H9 (cell line): ENCODE results near the gene CHMP4A. TPM values are rescaled to one million over a fixed set of nuclear protein-coding genes. Genes with fewer than 3 reads are reported as not detected.
A peak's percentile ranks its signal among the peaks of the same experiment; 100 is the strongest.

Source experiments
- DNase-seq: peaks from one replicate; pipeline ENCODE4 v3.0.0-alpha.2; 2017
- H2AFZ ChIP-seq: one replicate; pipeline ENCODE4 v1.6.1; 2013; ENCODE audit warnings: mild to moderate bottlenecking, low read length, control low read depth, moderate library complexity
- H2AK5ac ChIP-seq: 2 replicates; pipeline ENCODE4 v1.6.1; 2013; ENCODE audit warnings: low read length, control low read depth, mixed read lengths; ENCODE audit not compliant: insufficient read length
- H2BK120ac ChIP-seq: one replicate; pipeline ENCODE4 v1.6.1; 2013; ENCODE audit warnings: low read depth, mild to moderate bottlenecking, low read length, control low read depth, inconsistent platforms; ENCODE audit not compliant: poor library complexity, severe bottlenecking
- H2BK12ac ChIP-seq: 2 replicates; pipeline ENCODE4 v1.6.1; 2013; ENCODE audit warnings: low read length, control low read depth, mixed read lengths, low read depth; ENCODE audit not compliant: insufficient read length
- H2BK15ac ChIP-seq: 2 replicates; pipeline ENCODE4 v1.6.1; 2013; ENCODE audit warnings: low read depth, low read length, control low read depth
- H2BK20ac ChIP-seq: one replicate; pipeline ENCODE4 v1.6.1; 2013; ENCODE audit warnings: low read depth, mild to moderate bottlenecking, low read length, control low read depth, inconsistent platforms; ENCODE audit not compliant: poor library complexity, severe bottlenecking
- H2BK5ac ChIP-seq: 2 replicates; pipeline ENCODE4 v1.6.1; 2013; ENCODE audit warnings: low read length, control low read depth, mixed read lengths; ENCODE audit not compliant: insufficient read length
- H3K14ac ChIP-seq: 2 replicates; pipeline ENCODE4 v1.6.1; 2013; ENCODE audit warnings: low read length, control low read depth; ENCODE audit not compliant: insufficient read depth
- H3K18ac ChIP-seq: 2 replicates; pipeline ENCODE4 v1.6.1; 2013; ENCODE audit warnings: low read depth, mild to moderate bottlenecking, mixed read lengths, low read length, control low read depth; ENCODE audit not compliant: insufficient read length
- H3K23ac ChIP-seq: 2 replicates; pipeline ENCODE4 v1.6.1; 2013; ENCODE audit warnings: low read length, control low read depth, mixed read lengths, low read depth; ENCODE audit not compliant: insufficient read length
- H3K23me2 ChIP-seq: 2 replicates; pipeline ENCODE4 v1.6.1; 2013; ENCODE audit warnings: low read depth, mild to moderate bottlenecking, mixed read lengths, low read length, control low read depth; ENCODE audit not compliant: insufficient read length, poor library complexity, severe bottlenecking
- H3K27ac ChIP-seq: 2 replicates; pipeline ENCODE4 v1.5.1; 2013; ENCODE audit warnings: low read length, control low read depth, mixed read lengths, low read depth; ENCODE audit not compliant: insufficient read length
- H3K27me3 ChIP-seq: 2 replicates; pipeline ENCODE4 v1.6.1; 2013; ENCODE audit warnings: low read length, control low read depth, inconsistent platforms; ENCODE audit not compliant: insufficient read depth
- H3K4ac ChIP-seq: 2 replicates; pipeline ENCODE4 v1.6.1; 2013; ENCODE audit warnings: low read depth, mild to moderate bottlenecking, control low read depth, inconsistent platforms, low read length, moderate library complexity
- H3K4me1 ChIP-seq: 2 replicates; pipeline ENCODE4 v1.6.1; 2013; ENCODE audit warnings: low read length, control low read depth, inconsistent platforms; ENCODE audit not compliant: insufficient read depth
- H3K4me2 ChIP-seq: 2 replicates; pipeline ENCODE4 v1.6.1; 2013; ENCODE audit warnings: low read length, control low read depth, mixed read lengths; ENCODE audit not compliant: insufficient read length, insufficient read depth
- H3K56ac ChIP-seq: 2 replicates; pipeline ENCODE4 v1.6.1; 2013; ENCODE audit warnings: low read depth, mild to moderate bottlenecking, mixed read lengths, low read length, control low read depth; ENCODE audit not compliant: insufficient read length
- H3K79me1 ChIP-seq: 2 replicates; pipeline ENCODE4 v1.6.1; 2013; ENCODE audit warnings: low read depth, mild to moderate bottlenecking, moderate library complexity, low read length, control low read depth, inconsistent platforms; ENCODE audit not compliant: insufficient read depth, poor library complexity, severe bottlenecking
- H3K79me2 ChIP-seq: 2 replicates; pipeline ENCODE4 v1.6.1; 2013; ENCODE audit warnings: low read length, control low read depth, inconsistent platforms; ENCODE audit not compliant: insufficient read depth
- H3K9ac ChIP-seq: 2 replicates; pipeline ENCODE4 v1.6.1; 2013; ENCODE audit warnings: low read length, control low read depth, mixed read lengths; ENCODE audit not compliant: insufficient read length; ENCODE audit errors: extremely low read depth
- H3K9me3 ChIP-seq: one replicate; pipeline ENCODE4 v1.6.1; 2013; ENCODE audit warnings: low read depth, low read length, inconsistent platforms; ENCODE audit not compliant: control insufficient read depth
- H3T11ph ChIP-seq: one replicate; pipeline ENCODE4 v1.6.1; 2013; ENCODE audit warnings: mild to moderate bottlenecking, low read length, control low read depth, inconsistent platforms
- H4K20me1 ChIP-seq: one replicate; pipeline ENCODE4 v1.6.1; 2013; ENCODE audit not compliant: control insufficient read depth, insufficient read length, insufficient read depth
- H4K5ac ChIP-seq: 2 replicates; pipeline ENCODE4 v1.6.1; 2013; ENCODE audit warnings: low read depth, mild to moderate bottlenecking, mixed read lengths, low read length, control low read depth; ENCODE audit not compliant: insufficient read length
- H4K8ac ChIP-seq: replicated peaks from 2 replicates; pipeline ENCODE4 v1.6.1; 2013; ENCODE audit warnings: low read length, control low read depth, mixed read lengths, low read depth; ENCODE audit not compliant: insufficient read length
- H4K91ac ChIP-seq: 2 replicates; pipeline ENCODE4 v1.6.1; 2013; ENCODE audit warnings: low read depth, mild to moderate bottlenecking, moderate library complexity, mixed read lengths, low read length, control low read depth; ENCODE audit not compliant: insufficient read length
- H3K27ac Mint-ChIP-seq, 3 experiments: 2 replicates in 2 of 3; 3 replicates in 1 of 3; pipeline ENCODE4 v1.8.0; 2020 to 2021; ENCODE audit warnings: mixed read lengths in 3 of 3, mild to moderate bottlenecking in 1 of 3, moderate library complexity in 1 of 3
- H3K27me3 Mint-ChIP-seq: 2 replicates; pipeline ENCODE4 v1.8.0; 2021; ENCODE audit warnings: low read depth, mild to moderate bottlenecking, moderate library complexity, mixed read lengths
- H3K36me3 Mint-ChIP-seq, 3 experiments: 2 replicates in 2 of 3; 3 replicates in 1 of 3; pipeline ENCODE4 v1.8.0; 2020 to 2021; ENCODE audit warnings: low read depth in 3 of 3, mixed read lengths in 3 of 3; ENCODE audit not compliant: insufficient read depth in 1 of 3
- H3K4me1 Mint-ChIP-seq, 2 experiments: 2 replicates each; pipeline ENCODE4 v1.8.0; 2020; ENCODE audit warnings: mixed read lengths in 2 of 2
- H3K4me3 Mint-ChIP-seq, 2 experiments: 2 replicates in 1 of 2; 3 replicates in 1 of 2; pipeline ENCODE4 v1.8.0; 2020 to 2021; ENCODE audit warnings: mild to moderate bottlenecking in 2 of 2, mixed read lengths in 2 of 2, moderate library complexity in 1 of 2
- H3K9me3 Mint-ChIP-seq, 2 experiments: 2 replicates in 1 of 2; 3 replicates in 1 of 2; pipeline ENCODE4 v1.8.0; 2020; ENCODE audit warnings: mild to moderate bottlenecking in 2 of 2, mixed read lengths in 2 of 2, moderate library complexity in 1 of 2
- CTCF ChIP-seq: fragments of 200-600 bp; sonication (generic); conservative IDR thresholded peaks from 3 replicates; pipeline ENCODE4 v1.8.0; 2021; ENCODE audit warnings: antibody characterized with exemption, mild to moderate bottlenecking
- WGBS: extraction: QIAGEN DNeasy Blood & Tissue Kit; methylation state at CpG from one replicate; pipeline ENCODE4 v1.1.7; 2013; ENCODE audit warnings: missing lambda C conversion rate, low lambda C conversion rate, mixed read lengths; ENCODE audit not compliant: insufficient read length; ENCODE audit errors: extremely low coverage; 5-methylcytosine and 5-hydroxymethylcytosine counted together
- total RNA-seq: library from RNA; stranded (reverse); gene quantifications from 2 replicates; pipeline ENCODE4 v1.2.1, GENCODE V29; 2021

The CHMP4A gene
- total RNA-seq, 1 experiment from 2014 or later, result 46.2 TPM

- no peak for TF ChIP-seq CTCF
- Histone ChIP-seq H2BK120ac (no peak overlapping the region), H2BK15ac (no peak overlapping the region), H3K4me1 (no peaks in the 10 kb centered on the region), H3K18ac (no peak overlapping the region), H3K9ac (no peak overlapping the region), H3T11ph (no peak overlapping the region), H3K4me2 (no peak overlapping the region), H3K27ac (no peak overlapping the region), H3K9me3 (no peaks in the 10 kb centered on the region), H3K4ac (no peak overlapping the region), H4K20me1 (no peaks in the 10 kb centered on the region), H2BK20ac (no peak overlapping the region), H4K91ac (no peak overlapping the region), H2AK5ac (no peak overlapping the region), H3K23ac (no peak overlapping the region), H3K14ac (no peak overlapping the region), H3K79me2 (no peaks in the 10 kb centered on the region), H3K27me3 (no peaks in the 10 kb centered on the region), H2BK5ac (no peak overlapping the region), H2BK12ac (no peak overlapping the region), H3K23me2 (peaks cover 6% of the 10 kb centered on the region), H3K79me1 (no peaks in the 10 kb centered on the region), H4K5ac (no peak overlapping the region), H4K8ac (no peak overlapping the region), H3K56ac (no peak overlapping the region), H2AFZ (no peak overlapping the region)
- no peaks in the 10 kb centered on the region; a peak in 1 of 5 replicates for H3K9me3 Mint-ChIP-seq
- no peak overlapping the region for H3K4me3 Mint-ChIP-seq
- DNase-seq, result no peak
- peaks cover 26 to 66% (median 54%) of the 10 kb centered on the region in 3 experiments for H3K36me3 Mint-ChIP-seq
- peak overlapping the region in 1 of 3 experiments; percentile 32; a peak in 1 of 7 replicates for H3K27ac Mint-ChIP-seq
- peaks cover under 1 to 7% of the 10 kb centered on the region in 2 experiments; a peak in 2 of 4 replicates for H3K4me1 Mint-ChIP-seq
- no CpG with 5 or more reads among the region's 12 CpGs for WGBS
- H3K27me3 Mint-ChIP-seq, result no peaks in the 10 kb centered on the region; the same call in 1 of the 2 replicates
Measured at GRCh38 chr14:24177041-24177825, 36.1 kb downstream of the CHMP4A start.
